ENCODE measurements around the gene HOXB2.
A peak's percentile ranks its signal among the peaks of the same experiment; 100 is the strongest.
"Not testable (repeated sequence)": the region's sequence is repeated elsewhere in the genome, so short reads cannot be mapped to it uniquely, and the experiment has no call there.

HOXB2 gene

DNA sequence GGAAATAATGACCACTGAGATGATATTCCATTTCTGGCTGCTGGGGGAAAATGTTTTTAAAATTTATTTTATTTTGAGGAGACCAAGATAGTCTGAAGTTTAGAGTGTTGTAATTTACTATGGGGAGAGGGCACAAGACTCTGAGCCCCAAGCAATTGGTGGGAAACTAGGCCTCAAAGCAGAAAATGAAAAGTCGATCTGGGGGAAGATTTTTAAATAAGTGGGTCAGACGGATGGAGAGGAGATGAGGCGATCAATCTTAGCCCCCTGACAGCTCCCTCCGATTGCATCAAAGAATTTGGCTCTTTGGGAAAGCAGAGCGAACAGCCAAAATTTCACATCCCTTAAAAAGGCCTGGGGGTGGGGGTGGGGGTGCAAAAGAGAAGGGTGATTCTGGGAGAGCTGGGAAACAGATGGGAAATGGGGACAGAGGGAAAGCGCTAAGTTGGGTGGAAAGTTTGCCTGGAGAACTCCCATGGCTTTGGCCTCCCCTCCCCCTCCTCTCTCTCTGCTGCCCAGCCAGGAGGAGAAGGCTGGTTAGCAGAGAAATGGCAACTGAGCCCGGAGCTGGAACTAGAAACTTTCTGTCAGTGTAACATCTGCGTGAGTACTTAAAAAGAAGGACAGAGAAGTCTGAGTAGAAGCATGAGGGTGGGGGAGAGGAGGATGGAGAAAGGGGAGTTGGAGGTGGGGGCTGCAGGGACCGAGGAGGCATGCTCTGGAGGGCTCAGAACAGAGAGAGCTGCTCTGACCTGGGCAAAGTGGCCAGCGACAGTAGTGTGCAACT lies 1.4 kb upstream of the HOXB2 start:
- in situ Hi-C loops (cut with HindIII; ENCODE audit: low pct_ligation_motif_present, low pct_unique_long_range_greater_than_20kb, low sequenced_read_pairs) = no loop called here
- DNase-seq = no peak

DNA sequence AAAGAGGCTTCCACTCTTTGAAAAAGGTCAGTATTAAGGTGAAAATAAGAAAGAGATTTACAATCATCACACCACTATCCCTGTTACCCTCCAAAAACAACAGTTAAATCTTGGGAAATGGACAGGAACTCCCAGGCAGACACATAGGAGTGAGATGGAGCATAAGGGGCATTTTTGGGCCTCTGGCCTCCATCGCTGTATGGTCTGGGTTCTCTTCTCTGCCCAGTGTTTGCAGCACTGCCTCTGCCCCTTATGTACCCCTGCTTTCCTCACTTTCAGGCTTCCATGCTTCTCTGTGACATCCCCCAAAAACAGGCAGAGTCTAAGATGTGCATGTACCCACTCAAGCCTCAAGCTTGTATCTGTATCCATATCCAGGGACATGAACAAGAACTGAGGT lies 630 bp upstream of the HOXB2 start:
- in situ Hi-C loops (cut with HindIII; ENCODE audit: low pct_ligation_motif_present, low pct_unique_long_range_greater_than_20kb, low sequenced_read_pairs) = no loop called here

GRCh38 chr17:48544349-48545021 lies 424 bp downstream of the HOXB2 start:
- in situ Hi-C loops (cut with HindIII; ENCODE audit: low pct_ligation_motif_present, low pct_unique_long_range_greater_than_20kb, low sequenced_read_pairs) = no loop called here
- peak; percentile 80 for DNase-seq

More for the DNA sequence above, 630 bp upstream of the HOXB2 start:
- no peak for DNase-seq

GRCh38 chr17:48543854-48544348 lies 1.0 kb downstream of the HOXB2 start:
- in situ Hi-C loops (cut with HindIII; ENCODE audit: low pct_ligation_motif_present, low pct_unique_long_range_greater_than_20kb, low sequenced_read_pairs) = no loop called here
- no peak for DNase-seq

DNA sequence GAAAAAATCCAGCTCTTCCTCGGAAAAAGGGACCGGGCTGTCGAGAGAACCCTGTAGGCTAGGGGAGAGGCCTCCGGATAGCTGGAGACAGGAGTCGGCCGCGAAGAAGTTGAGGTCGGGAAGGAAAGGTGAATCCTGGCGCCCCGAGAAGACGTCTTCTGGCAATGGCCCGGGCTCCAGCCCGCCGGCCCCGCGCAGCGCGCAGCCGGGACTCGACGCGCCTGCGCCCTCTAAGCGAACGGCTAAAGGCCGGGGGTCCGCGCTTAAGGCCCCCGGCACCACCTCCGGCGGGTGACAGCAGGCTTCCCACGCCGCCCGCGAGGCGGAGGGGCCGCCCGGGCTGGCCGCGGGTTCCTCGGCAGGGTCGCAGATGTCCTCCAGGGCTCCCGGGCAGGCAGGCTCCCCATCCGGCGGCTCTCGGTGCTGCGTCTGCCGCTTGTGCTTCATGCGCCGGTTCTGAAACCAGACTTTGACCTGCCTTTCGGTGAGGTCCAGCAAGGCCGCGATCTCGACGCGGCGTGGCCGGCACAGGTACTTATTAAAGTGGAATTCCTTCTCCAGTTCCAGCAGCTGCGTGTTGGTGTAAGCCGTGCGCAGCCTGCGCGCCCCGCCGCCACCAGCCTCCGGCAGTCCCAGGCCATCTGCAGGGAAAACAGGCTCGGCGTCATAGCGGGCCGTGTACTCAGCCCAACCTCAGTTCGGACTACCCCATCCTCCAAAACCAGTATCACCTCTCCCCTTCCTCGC lies 1.6 kb downstream of the HOXB2 start:
- DNase-seq = peak; percentile 61
- in situ Hi-C loops (cut with HindIII; ENCODE audit: low pct_ligation_motif_present, low pct_unique_long_range_greater_than_20kb, low sequenced_read_pairs) = no loop called here

DNA sequence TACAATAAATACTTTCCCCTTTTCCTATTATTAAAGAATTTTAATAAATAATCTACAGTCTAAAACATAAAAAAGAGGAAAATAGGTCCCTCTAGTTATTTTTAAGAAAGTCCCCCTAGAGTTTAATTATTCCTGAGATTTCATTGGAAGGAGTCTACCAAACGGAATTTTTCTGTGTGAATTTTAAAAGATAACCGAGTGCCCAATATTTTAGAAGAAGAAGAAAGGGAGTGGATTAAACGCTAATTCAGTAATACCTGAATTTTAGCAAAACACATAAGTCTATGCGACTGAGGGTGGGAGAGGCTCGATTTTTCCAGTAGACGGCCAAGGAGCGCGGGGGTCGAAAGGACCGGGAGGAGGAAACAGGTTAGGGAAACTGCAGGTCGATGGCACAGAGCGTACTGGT lies 2.2 kb downstream of the HOXB2 start:
- in situ Hi-C loops (cut with HindIII; ENCODE audit: low pct_ligation_motif_present, low pct_unique_long_range_greater_than_20kb, low sequenced_read_pairs) = no loop called here
- DNase-seq = no peak

- peak; percentile 49 for DNase-seq
- in situ Hi-C loops (cut with HindIII; ENCODE audit: low pct_ligation_motif_present, low pct_unique_long_range_greater_than_20kb, low sequenced_read_pairs) = no loop called here
These were observed 2.7 kb downstream of the HOXB2 start for GRCh38 chr17:48542114-48542656.

DNA sequence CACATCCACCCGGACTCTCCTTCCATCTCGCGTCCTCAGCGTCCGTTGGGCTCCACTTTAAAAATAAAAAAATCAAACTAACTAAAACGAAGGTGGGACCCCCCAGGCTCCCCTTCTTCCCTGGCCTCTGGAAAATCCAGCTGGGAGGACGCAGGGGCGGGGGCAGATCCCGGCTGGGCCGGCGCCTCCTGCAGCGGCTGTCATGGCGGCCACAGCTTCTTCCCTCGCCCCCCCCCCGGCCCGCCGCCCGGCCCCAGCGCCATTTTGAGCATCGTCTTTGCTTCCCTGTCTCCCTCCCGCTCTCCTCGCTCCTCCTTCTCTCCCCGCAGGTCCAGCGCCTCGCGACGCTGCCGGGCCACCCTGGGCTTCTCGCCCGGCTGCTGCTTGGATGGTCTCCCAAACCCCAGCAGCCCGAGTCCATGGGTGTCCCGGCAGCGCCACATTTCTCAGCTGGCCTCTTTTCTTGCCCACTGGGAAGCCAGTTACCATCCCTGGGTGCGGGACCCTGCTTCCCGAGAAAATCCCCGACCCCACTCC lies 3.3 kb downstream of the HOXB2 start:
- DNase-seq = peak; percentile 69
- in situ Hi-C loops (cut with HindIII; ENCODE audit: low pct_ligation_motif_present, low pct_unique_long_range_greater_than_20kb, low sequenced_read_pairs) = no loop called here

DNA sequence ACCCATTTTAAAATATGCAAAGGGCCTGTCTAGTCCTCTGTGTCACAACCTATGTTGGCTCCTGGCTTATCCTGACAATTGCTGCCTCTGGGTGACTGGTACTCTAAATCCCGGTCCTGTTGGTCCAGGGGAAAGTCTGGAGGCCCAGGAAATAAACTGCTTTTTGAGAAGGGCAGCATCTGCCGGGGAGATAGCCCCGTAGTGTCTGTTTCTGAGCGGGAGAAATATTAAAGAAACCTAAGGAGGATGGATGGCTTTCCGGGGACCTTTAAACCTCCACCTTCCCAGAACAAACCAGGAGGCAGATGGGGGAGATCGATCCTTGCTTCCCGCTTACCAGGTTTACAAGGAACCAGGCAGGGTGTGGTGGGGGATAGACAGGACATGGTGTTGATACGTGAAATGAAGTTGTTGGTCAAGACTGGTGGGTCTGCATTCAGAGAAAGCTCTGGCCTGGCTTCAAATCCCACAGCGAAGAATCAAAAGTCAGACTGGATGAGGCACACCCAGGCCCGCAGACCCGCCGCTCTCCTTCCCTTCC lies 3.8 kb downstream of the HOXB2 start:
- no peak for DNase-seq
- in situ Hi-C loops (cut with HindIII; ENCODE audit: low pct_ligation_motif_present, low pct_unique_long_range_greater_than_20kb, low sequenced_read_pairs) = no loop called here

- in situ Hi-C loops (cut with HindIII; ENCODE audit: low pct_ligation_motif_present, low pct_unique_long_range_greater_than_20kb, low sequenced_read_pairs) = no loop called here
These were observed 4.7 kb downstream of the HOXB2 start for GRCh38 chr17:48540213-48540612.

DNA sequence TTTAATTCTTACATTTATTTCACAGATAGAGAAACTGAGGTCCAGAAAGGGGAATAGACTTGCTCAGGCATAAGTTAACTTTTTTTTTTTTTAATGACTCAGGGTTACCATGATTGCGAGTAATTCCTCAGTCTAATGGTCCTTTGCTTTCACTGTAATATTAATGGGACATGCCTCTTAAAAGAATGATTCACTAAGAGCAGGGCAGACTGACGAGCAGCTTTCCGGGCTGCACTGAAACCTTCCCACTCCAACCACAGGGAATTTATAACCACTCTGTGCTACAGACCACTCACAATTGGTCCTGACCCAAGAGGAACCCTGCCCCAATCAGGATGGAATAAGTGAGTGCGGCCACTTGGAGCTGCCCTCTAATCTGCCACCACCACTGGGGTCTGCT lies 5.7 kb downstream of the HOXB2 start:
- DNase-seq = peak; percentile 73
- in situ Hi-C loops (cut with HindIII; ENCODE audit: low pct_ligation_motif_present, low pct_unique_long_range_greater_than_20kb, low sequenced_read_pairs) = no loop called here

More at GRCh38 chr17:48540213-48540612, 4.7 kb downstream of the HOXB2 start:
- DNase-seq = no peak

DNA sequence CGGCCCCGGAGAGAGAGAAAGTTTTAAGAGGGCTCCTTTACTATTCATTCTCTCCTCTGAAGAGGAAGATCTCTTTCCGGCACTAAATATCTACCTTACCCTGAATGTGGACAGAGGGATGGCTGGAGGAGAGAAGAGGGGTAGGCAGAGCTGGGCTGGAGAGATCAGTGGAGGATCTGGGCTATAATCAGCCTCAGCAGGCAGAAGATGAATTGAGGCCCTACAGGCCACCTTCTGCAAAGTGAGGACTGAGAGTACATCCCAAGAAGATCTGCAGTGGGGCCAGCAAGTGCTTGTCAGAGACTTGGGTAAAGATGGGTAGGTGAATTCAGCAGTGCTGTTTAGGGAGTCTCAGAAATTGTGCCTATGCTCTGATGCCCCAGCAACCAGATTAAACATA lies 7.6 kb downstream of the HOXB2 start:
- in situ Hi-C loops (cut with HindIII; ENCODE audit: low pct_ligation_motif_present, low pct_unique_long_range_greater_than_20kb, low sequenced_read_pairs) = no loop called here
- no peak for DNase-seq

DNA sequence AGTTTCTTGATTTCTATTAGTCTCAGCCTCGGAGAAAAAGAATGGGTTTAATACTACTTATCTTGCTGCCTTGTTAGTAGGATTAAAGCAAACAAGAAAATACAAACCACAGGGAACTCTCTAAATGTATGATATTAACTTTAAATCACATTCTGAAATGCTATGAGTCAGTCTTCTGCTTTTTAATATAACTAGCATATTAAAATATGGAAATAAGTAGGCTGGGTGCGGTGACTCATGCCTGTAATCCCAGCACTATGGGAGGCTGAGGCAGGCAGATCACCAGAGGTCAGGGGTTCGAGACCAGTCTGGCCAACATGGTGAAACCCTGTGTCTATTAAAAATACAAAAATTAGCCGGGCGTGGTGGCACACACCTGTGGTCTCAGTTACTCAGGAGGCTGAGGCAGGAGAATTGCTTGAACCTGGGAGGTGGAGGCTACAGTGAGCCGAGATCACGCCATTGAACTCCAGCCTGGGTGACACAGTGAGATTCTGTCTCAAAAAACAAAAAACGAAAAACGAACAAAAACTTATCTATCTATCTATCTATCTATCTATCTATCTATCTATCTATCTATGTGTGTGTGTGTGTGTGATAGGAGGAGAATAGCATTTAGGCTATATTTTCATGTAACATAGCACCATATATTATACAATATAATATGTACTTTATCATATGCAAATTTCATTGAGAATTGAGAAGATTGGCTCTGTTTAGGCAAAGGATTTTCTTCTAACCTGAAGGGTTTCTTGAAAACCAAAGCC lies 8.9 kb downstream of the HOXB2 start:
- in situ Hi-C loops (cut with HindIII; ENCODE audit: low pct_ligation_motif_present, low pct_unique_long_range_greater_than_20kb, low sequenced_read_pairs); DNase-seq: not testable (repeated sequence)

DNA sequence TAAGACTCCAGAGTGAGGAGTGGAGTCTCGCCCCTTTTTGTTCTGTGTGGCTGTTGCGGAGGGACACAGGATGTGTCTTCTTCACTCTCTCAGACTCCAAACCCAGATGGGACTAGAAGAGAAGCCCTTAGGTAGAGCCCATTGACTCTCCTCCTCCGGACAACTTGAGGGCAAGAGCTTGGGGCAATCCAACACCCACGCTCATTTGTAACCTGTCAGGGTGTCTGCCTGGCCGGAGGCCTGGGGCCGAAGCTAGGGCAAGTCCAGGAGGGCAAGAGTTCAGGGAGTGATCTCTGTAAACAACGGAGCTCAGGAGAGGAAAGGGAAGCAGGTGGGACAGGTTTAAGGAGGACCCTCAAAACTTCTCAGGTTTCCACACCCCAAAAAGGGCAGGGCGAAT lies 12.6 kb downstream of the HOXB2 start:
- in situ Hi-C loops (cut with HindIII; ENCODE audit: low pct_ligation_motif_present, low pct_unique_long_range_greater_than_20kb, low sequenced_read_pairs) = no loop called here

DNA sequence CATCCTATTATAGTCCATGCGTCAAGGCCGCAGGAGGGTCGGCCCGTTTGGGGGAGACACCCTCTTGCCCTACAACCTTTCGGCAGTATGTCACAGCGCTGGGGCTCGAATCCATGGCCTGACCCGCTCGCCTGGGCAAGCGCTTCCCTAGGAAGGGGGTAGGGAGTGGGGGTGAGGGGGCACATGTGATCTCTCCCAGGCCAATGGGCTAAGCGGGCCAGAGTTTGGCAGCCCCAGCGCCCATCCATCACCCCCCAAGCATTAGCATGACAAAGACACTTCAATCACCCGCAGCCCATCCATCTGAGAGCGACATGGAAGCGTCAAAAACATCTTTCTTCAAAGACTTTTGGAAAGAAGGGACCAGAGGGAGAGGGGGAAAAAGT lies 14.0 kb downstream of the HOXB2 start, which contains the start of gene HOXB1:
Gene HOXB1, minus strand, starts transcription at position 125 of the 386 bp plus-strand sequence. Its CDS starts 107 bp downstream, at position 18.
- no peak for DNase-seq
- in situ Hi-C loops (cut with HindIII; ENCODE audit: low pct_ligation_motif_present, low pct_unique_long_range_greater_than_20kb, low sequenced_read_pairs) = no loop called here

More for the DNA sequence above, 12.6 kb downstream of the HOXB2 start:
- DNase-seq = no peak

GRCh38 chr17:48530208-48530886 lies 14.6 kb downstream of the HOXB2 start:
- DNase-seq = no peak
- in situ Hi-C loops (cut with HindIII; ENCODE audit: low pct_ligation_motif_present, low pct_unique_long_range_greater_than_20kb, low sequenced_read_pairs) = no loop called here

DNA sequence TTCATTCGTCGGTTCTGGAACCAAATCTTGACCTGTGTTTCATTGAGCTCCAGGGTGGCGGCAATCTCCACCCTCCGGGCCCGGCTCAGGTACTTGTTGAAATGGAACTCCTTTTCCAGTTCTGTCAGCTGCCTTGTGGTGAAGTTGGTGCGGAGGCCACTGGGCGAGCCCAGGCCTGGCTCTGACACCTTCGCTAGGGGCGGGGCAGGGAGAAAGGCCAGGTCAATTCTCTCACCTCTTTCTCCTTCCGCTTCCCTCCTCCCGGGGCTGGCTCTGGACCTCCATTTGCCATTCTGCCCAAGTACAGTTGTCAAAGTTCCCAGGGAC lies 15.3 kb downstream of the HOXB2 start:
- no peak for DNase-seq
- in situ Hi-C loops (cut with HindIII; ENCODE audit: low pct_ligation_motif_present, low pct_unique_long_range_greater_than_20kb, low sequenced_read_pairs) = no loop called here
